Measurements from ENCODE around the gene ABI1.

The ABI1 gene

GRCh38 chr10:26855186-26855585, 5.6 kb downstream of the ABI1 start:
- Histone ChIP-seq H3K36me3 (ENCODE audit: control insufficient read depth, insufficient read depth, low read length) (no peaks in the 10 kb centered on the region), H3K4me3 (ENCODE audit: insufficient read depth, low read depth, low read length) (no peak overlapping the region), H3K27me3 (ENCODE audit: control insufficient read depth, insufficient read depth, low read length, poor library complexity, severe bottlenecking) (no peaks in the 10 kb centered on the region), H3K9me3 (ENCODE audit: control insufficient read depth, low read length) (no peaks in the 10 kb centered on the region), H3K27ac (ENCODE audit: insufficient read depth, low read depth, low read length, poor library complexity, severe bottlenecking) (no peak overlapping the region), H3K4me1 (ENCODE audit: control insufficient read depth, insufficient read depth, low read length) (peaks cover 7% of the 10 kb centered on the region)
- WGBS, 2 experiments = 96 to 97% methylated on average over 3 of the region's 3 CpGs

- peaks cover 7% of the 10 kb centered on the region for H3K4me1 ChIP-seq (ENCODE audit: control insufficient read depth, insufficient read depth, low read length)
- no peaks in the 10 kb centered on the region for H3K27me3 ChIP-seq (ENCODE audit: control insufficient read depth, insufficient read depth, low read length, poor library complexity, severe bottlenecking)
- 92 to 94% methylated on average over 1 of the region's 1 CpG for WGBS, 2 experiments
- H3K27ac ChIP-seq (ENCODE audit: insufficient read depth, low read depth, low read length, poor library complexity, severe bottlenecking) = no peak overlapping the region
- no peak overlapping the region for H3K4me3 ChIP-seq (ENCODE audit: insufficient read depth, low read depth, low read length)
- no peaks in the 10 kb centered on the region for H3K9me3 ChIP-seq (ENCODE audit: control insufficient read depth, low read length)
- no peaks in the 10 kb centered on the region for H3K36me3 ChIP-seq (ENCODE audit: control insufficient read depth, insufficient read depth, low read length)
Observed at GRCh38 chr10:26854524-26854923, 6.2 kb downstream of the ABI1 start.

- H3K4me1 ChIP-seq (ENCODE audit: control insufficient read depth, insufficient read depth, low read length) = no peaks in the 10 kb centered on the region
- H3K27me3 ChIP-seq (ENCODE audit: control insufficient read depth, insufficient read depth, low read length, poor library complexity, severe bottlenecking) = no peaks in the 10 kb centered on the region
- H3K27ac ChIP-seq (ENCODE audit: insufficient read depth, low read depth, low read length, poor library complexity, severe bottlenecking) = no peak overlapping the region
- 71 to 91% methylated on average over 4 to 5 of the region's 5 CpGs for WGBS, 2 experiments
- H3K36me3 ChIP-seq (ENCODE audit: control insufficient read depth, insufficient read depth, low read length) = no peaks in the 10 kb centered on the region
- no peaks in the 10 kb centered on the region for H3K9me3 ChIP-seq (ENCODE audit: control insufficient read depth, low read length)
- no peak overlapping the region for H3K4me3 ChIP-seq (ENCODE audit: insufficient read depth, low read depth, low read length)
Observed at GRCh38 chr10:26844396-26844975, 16.3 kb downstream of the ABI1 start.

GRCh38 chr10:26843736-26844135, 17.0 kb downstream of the ABI1 start:
- Histone ChIP-seq H3K36me3 (ENCODE audit: control insufficient read depth, insufficient read depth, low read length) (no peaks in the 10 kb centered on the region), H3K4me3 (ENCODE audit: insufficient read depth, low read depth, low read length) (no peak overlapping the region), H3K27me3 (ENCODE audit: control insufficient read depth, insufficient read depth, low read length, poor library complexity, severe bottlenecking) (no peaks in the 10 kb centered on the region), H3K9me3 (ENCODE audit: control insufficient read depth, low read length) (no peaks in the 10 kb centered on the region), H3K27ac (ENCODE audit: insufficient read depth, low read depth, low read length, poor library complexity, severe bottlenecking) (no peak overlapping the region), H3K4me1 (ENCODE audit: control insufficient read depth, insufficient read depth, low read length) (no peaks in the 10 kb centered on the region)
- WGBS, 2 experiments = 94% methylated on average over 3 of the region's 3 CpGs

- H3K9me3 ChIP-seq (ENCODE audit: control insufficient read depth, low read length) = no peaks in the 10 kb centered on the region
- no peak overlapping the region for H3K4me3 ChIP-seq (ENCODE audit: insufficient read depth, low read depth, low read length)
- no peaks in the 10 kb centered on the region for H3K27me3 ChIP-seq (ENCODE audit: control insufficient read depth, insufficient read depth, low read length, poor library complexity, severe bottlenecking)
- 92 to 99% methylated on average over 3 of the region's 3 CpGs for WGBS, 2 experiments
- H3K27ac ChIP-seq (ENCODE audit: insufficient read depth, low read depth, low read length, poor library complexity, severe bottlenecking) = no peak overlapping the region
- H3K4me1 ChIP-seq (ENCODE audit: control insufficient read depth, insufficient read depth, low read length) = no peaks in the 10 kb centered on the region
- no peaks in the 10 kb centered on the region for H3K36me3 ChIP-seq (ENCODE audit: control insufficient read depth, insufficient read depth, low read length)
Observed at GRCh38 chr10:26841733-26842317, 18.9 kb downstream of the ABI1 start.

GRCh38 chr10:26840938-26841732, 19.6 kb downstream of the ABI1 start:
- no peaks in the 10 kb centered on the region for H3K27me3 ChIP-seq (ENCODE audit: control insufficient read depth, insufficient read depth, low read length, poor library complexity, severe bottlenecking)
- H3K4me3 ChIP-seq (ENCODE audit: insufficient read depth, low read depth, low read length) = no peak overlapping the region
- H3K9me3 ChIP-seq (ENCODE audit: control insufficient read depth, low read length) = no peaks in the 10 kb centered on the region
- no peaks in the 10 kb centered on the region for H3K36me3 ChIP-seq (ENCODE audit: control insufficient read depth, insufficient read depth, low read length)
- H3K27ac ChIP-seq (ENCODE audit: insufficient read depth, low read depth, low read length, poor library complexity, severe bottlenecking) = no peak overlapping the region
- H3K4me1 ChIP-seq (ENCODE audit: control insufficient read depth, insufficient read depth, low read length) = no peaks in the 10 kb centered on the region

GRCh38 chr10:26839966-26840627, 20.7 kb downstream of the ABI1 start:
- Histone ChIP-seq H3K4me3 (ENCODE audit: insufficient read depth, low read depth, low read length) (no peak overlapping the region), H3K27me3 (ENCODE audit: control insufficient read depth, insufficient read depth, low read length, poor library complexity, severe bottlenecking) (no peaks in the 10 kb centered on the region), H3K27ac (ENCODE audit: insufficient read depth, low read depth, low read length, poor library complexity, severe bottlenecking) (no peak overlapping the region), H3K36me3 (ENCODE audit: control insufficient read depth, insufficient read depth, low read length) (no peaks in the 10 kb centered on the region), H3K9me3 (ENCODE audit: control insufficient read depth, low read length) (no peaks in the 10 kb centered on the region), H3K4me1 (ENCODE audit: control insufficient read depth, insufficient read depth, low read length) (no peaks in the 10 kb centered on the region)
- 89 to 90% methylated on average over 3 of the region's 3 CpGs for whole genome bisulfite sequencing, 2 experiments

GRCh38 chr10:26837139-26837538, 23.6 kb downstream of the ABI1 start:
- no peak overlapping the region for H3K4me3 ChIP-seq (ENCODE audit: insufficient read depth, low read depth, low read length)
- WGBS, 2 experiments = 96 to 100% methylated on average over 2 of the region's 2 CpGs
- H3K36me3 ChIP-seq (ENCODE audit: control insufficient read depth, insufficient read depth, low read length) = no peaks in the 10 kb centered on the region
- H3K27me3 ChIP-seq (ENCODE audit: control insufficient read depth, insufficient read depth, low read length, poor library complexity, severe bottlenecking) = no peaks in the 10 kb centered on the region
- no peaks in the 10 kb centered on the region for H3K9me3 ChIP-seq (ENCODE audit: control insufficient read depth, low read length)
- H3K4me1 ChIP-seq (ENCODE audit: control insufficient read depth, insufficient read depth, low read length) = peaks cover 13% of the 10 kb centered on the region
- H3K27ac ChIP-seq (ENCODE audit: insufficient read depth, low read depth, low read length, poor library complexity, severe bottlenecking) = no peak overlapping the region

GRCh38 chr10:26835025-26835424, 25.7 kb downstream of the ABI1 start:
- Histone ChIP-seq H3K4me1 (ENCODE audit: control insufficient read depth, insufficient read depth, low read length) (peaks cover 13% of the 10 kb centered on the region), H3K27ac (ENCODE audit: insufficient read depth, low read depth, low read length, poor library complexity, severe bottlenecking) (no peak overlapping the region), H3K9me3 (ENCODE audit: control insufficient read depth, low read length) (no peaks in the 10 kb centered on the region), H3K36me3 (ENCODE audit: control insufficient read depth, insufficient read depth, low read length) (no peaks in the 10 kb centered on the region), H3K27me3 (ENCODE audit: control insufficient read depth, insufficient read depth, low read length, poor library complexity, severe bottlenecking) (no peaks in the 10 kb centered on the region), H3K4me3 (ENCODE audit: insufficient read depth, low read depth, low read length) (no peak overlapping the region)
- 97 to 98% methylated on average over 2 of the region's 2 CpGs for WGBS, 2 experiments

GRCh38 chr10:26832960-26833359, 27.8 kb downstream of the ABI1 start:
- H3K4me1 ChIP-seq (ENCODE audit: control insufficient read depth, insufficient read depth, low read length) = peaks cover 13% of the 10 kb centered on the region
- no peaks in the 10 kb centered on the region for H3K36me3 ChIP-seq (ENCODE audit: control insufficient read depth, insufficient read depth, low read length)
- no peak overlapping the region for H3K4me3 ChIP-seq (ENCODE audit: insufficient read depth, low read depth, low read length)
- H3K27ac ChIP-seq (ENCODE audit: insufficient read depth, low read depth, low read length, poor library complexity, severe bottlenecking) = no peak overlapping the region
- no peaks in the 10 kb centered on the region for H3K27me3 ChIP-seq (ENCODE audit: control insufficient read depth, insufficient read depth, low read length, poor library complexity, severe bottlenecking)
- 38 to 85% methylated on average over 1 to 2 of the region's 2 CpGs for WGBS, 2 experiments
- H3K9me3 ChIP-seq (ENCODE audit: control insufficient read depth, low read length) = no peaks in the 10 kb centered on the region
